Measurements from ENCODE around the gene CERS6. TPM values are rescaled to one million over a fixed set of nuclear protein-coding genes. Genes with fewer than 3 reads are reported as not detected.

CERS6 gene
- total RNA-seq, 4 donors from 2014 or later: 42.3 to 62.1 (median 50.6) TPM

GRCh38 chr2:168722592-168722991 lies 266.5 kb downstream of the CERS6 start:
- no peak for DNase-seq
- WGBS, 2 donors (ENCODE audit: low coverage in 1 of 2): 29% methylated on average over 2 of the region's 2 CpGs; no CpG with 5 or more reads in 1 of the 2 donors
- no peak for TF ChIP-seq POLR2A (IDR thresholded peaks at IDR 0.05)
- no peak for TF ChIP-seq EP300 (IDR thresholded peaks at IDR 0.05; ENCODE audit: low read depth)
- no peak for TF ChIP-seq POLR2AphosphoS5 (IDR thresholded peaks at IDR 0.05)
- TF ChIP-seq, protein P1, sequence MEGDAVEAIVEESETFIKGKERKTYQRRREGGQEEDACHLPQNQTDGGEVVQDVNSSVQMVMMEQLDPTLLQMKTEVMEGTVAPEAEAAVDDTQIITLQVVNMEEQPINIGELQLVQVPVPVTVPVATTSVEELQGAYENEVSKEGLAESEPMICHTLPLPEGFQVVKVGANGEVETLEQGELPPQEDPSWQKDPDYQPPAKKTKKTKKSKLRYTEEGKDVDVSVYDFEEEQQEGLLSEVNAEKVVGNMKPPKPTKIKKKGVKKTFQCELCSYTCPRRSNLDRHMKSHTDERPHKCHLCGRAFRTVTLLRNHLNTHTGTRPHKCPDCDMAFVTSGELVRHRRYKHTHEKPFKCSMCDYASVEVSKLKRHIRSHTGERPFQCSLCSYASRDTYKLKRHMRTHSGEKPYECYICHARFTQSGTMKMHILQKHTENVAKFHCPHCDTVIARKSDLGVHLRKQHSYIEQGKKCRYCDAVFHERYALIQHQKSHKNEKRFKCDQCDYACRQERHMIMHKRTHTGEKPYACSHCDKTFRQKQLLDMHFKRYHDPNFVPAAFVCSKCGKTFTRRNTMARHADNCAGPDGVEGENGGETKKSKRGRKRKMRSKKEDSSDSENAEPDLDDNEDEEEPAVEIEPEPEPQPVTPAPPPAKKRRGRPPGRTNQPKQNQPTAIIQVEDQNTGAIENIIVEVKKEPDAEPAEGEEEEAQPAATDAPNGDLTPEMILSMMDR (IDR thresholded peaks at IDR 0.05): no peak

GRCh38 chr2:168723275-168723899 lies 267.3 kb downstream of the CERS6 start:
- H3K27ac ChIP-seq: no peak overlapping the region
- intact Hi-C loops (cut with DNase I; ENCODE audit: low total_unique reads) (no loop called here), in situ Hi-C loops (cut with MboI; ENCODE audit: low pct_ligation_motif_present in 1 of 4, low pct_unique_long_range_greater_than_20kb in 1 of 4, low sequenced_read_pairs in 3 of 4) (no loop called here)
- H3K4me3 ChIP-seq: no peak overlapping the region
- 46 to 67% methylated on average over 3 of the region's 3 CpGs for WGBS, 2 donors (ENCODE audit: low coverage in 1 of 2)
- H3K4me1 ChIP-seq: no peaks in the 10 kb centered on the region
- TF ChIP-seq, protein P1 (IDR thresholded peaks at IDR 0.05): no peak
- no peak for TF ChIP-seq EP300 (IDR thresholded peaks at IDR 0.05; ENCODE audit: low read depth)
- no peaks in the 10 kb centered on the region for H3K27me3 ChIP-seq
- no peaks in the 10 kb centered on the region for H3K36me3 ChIP-seq
- H3K9me3 ChIP-seq: no peaks in the 10 kb centered on the region
- DNase-seq: no peak

More at GRCh38 chr2:168722592-168722991, 266.5 kb downstream of the CERS6 start:
- H3K27me3 ChIP-seq: no peaks in the 10 kb centered on the region
- no peak overlapping the region for H3K4me3 ChIP-seq
- no peak overlapping the region for H3K27ac ChIP-seq
- in situ Hi-C loops (cut with MboI; ENCODE audit: low pct_ligation_motif_present in 1 of 4, low pct_unique_long_range_greater_than_20kb in 1 of 4, low sequenced_read_pairs in 3 of 4): no loop called here
- no peaks in the 10 kb centered on the region for H3K36me3 ChIP-seq
- no peaks in the 10 kb centered on the region for H3K9me3 ChIP-seq
- H3K4me1 ChIP-seq: no peaks in the 10 kb centered on the region
- intact Hi-C loops (cut with DNase I; ENCODE audit: low total_unique reads): no loop called here

GRCh38 chr2:168726375-168726774 lies 270.3 kb downstream of the CERS6 start:
- 69 to 92% methylated on average over 3 of the region's 3 CpGs for WGBS, 2 donors (ENCODE audit: low coverage in 1 of 2)
- no peak overlapping the region for H3K27ac ChIP-seq

DNA sequence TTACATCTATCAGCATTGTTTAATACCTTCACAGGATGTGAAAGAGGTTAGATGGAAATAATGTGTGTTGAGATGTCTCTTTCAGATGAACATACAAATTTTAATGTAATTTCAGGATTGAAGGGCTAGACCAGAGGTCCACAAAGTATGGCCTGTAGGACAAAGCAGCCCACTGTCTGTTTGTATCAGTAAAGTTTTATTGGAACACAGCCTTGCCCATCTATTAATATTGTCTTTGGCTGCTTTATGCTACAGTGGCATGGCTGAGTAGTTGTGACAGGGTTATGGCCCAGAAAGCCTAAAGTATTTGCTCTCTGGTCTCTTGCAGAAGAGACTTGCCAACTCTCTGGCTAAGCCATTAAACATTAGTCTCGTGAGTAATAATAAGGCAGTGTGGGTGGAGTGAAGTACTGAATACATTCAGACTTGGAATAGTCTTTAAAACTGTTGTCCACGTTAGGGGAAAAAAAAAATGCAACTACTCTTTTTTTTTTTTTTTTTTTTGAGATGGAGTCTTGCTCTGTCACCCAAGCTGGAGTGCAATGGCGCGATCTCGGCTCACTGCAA lies 271.9 kb downstream of the CERS6 start:
- Histone ChIP-seq H3K27me3 (no peaks in the 10 kb centered on the region), H3K36me3 (no peaks in the 10 kb centered on the region), H3K27ac (no peak overlapping the region), H3K9me3 (no peaks in the 10 kb centered on the region), H3K4me1 (no peaks in the 10 kb centered on the region), H3K4me3 (no peak overlapping the region)
- no peak for DNase-seq
- TF ChIP-seq EP300 (IDR thresholded peaks at IDR 0.05; ENCODE audit: low read depth) (no peak), POLR2A (IDR thresholded peaks at IDR 0.05) (no peak), POLR2AphosphoS5 (IDR thresholded peaks at IDR 0.05) (no peak)
- TF ChIP-seq, protein P1 (IDR thresholded peaks at IDR 0.05): no peak
- 0 to 84% methylated on average over 1 to 5 of the region's 5 CpGs for WGBS, 2 donors (ENCODE audit: low coverage in 1 of 2)
- intact Hi-C loops (cut with DNase I; ENCODE audit: low total_unique reads): no loop called here
- in situ Hi-C loops (cut with MboI; ENCODE audit: low pct_ligation_motif_present in 1 of 4, low pct_unique_long_range_greater_than_20kb in 1 of 4, low sequenced_read_pairs in 3 of 4): no loop called here

More at GRCh38 chr2:168726375-168726774, 270.3 kb downstream of the CERS6 start:
- Histone ChIP-seq H3K9me3 (no peaks in the 10 kb centered on the region), H3K36me3 (no peaks in the 10 kb centered on the region), H3K4me3 (no peak overlapping the region), H3K27me3 (no peaks in the 10 kb centered on the region), H3K4me1 (no peaks in the 10 kb centered on the region)
- no peak for TF ChIP-seq POLR2AphosphoS5 (IDR thresholded peaks at IDR 0.05)
- TF ChIP-seq, protein P1 (IDR thresholded peaks at IDR 0.05): no peak
- TF ChIP-seq POLR2A (IDR thresholded peaks at IDR 0.05): no peak
- no peak for TF ChIP-seq EP300 (IDR thresholded peaks at IDR 0.05; ENCODE audit: low read depth)
- intact Hi-C loops (cut with DNase I; ENCODE audit: low total_unique reads): no loop called here
- DNase-seq: no peak
- in situ Hi-C loops (cut with MboI; ENCODE audit: low pct_ligation_motif_present in 1 of 4, low pct_unique_long_range_greater_than_20kb in 1 of 4, low sequenced_read_pairs in 3 of 4): no loop called here

Measured in transverse colon (tissue), 4 donors.